Activated effector memory CD4-positive, alpha-beta T cell treated with Interleukin-2 at 50 U/mL for 16 hours (primary cell): ENCODE measurements around the gene NCMAP.
"Not testable (repeated sequence)": the region's sequence is repeated elsewhere in the genome, so short reads cannot be mapped to it uniquely, and the experiment has no call there.

Source experiments
- DNase-seq: peaks from one replicate; pipeline ENCODE4 v3.0.0-alpha.2; 2020

NCMAP gene

GRCh38 chr1:24544239-24544638 lies 11.6 kb upstream of the NCMAP start:
- no peak for DNase-seq

- no peak for DNase-seq
Observed at GRCh38 chr1:24545662-24546061, 10.2 kb upstream of the NCMAP start.

GRCh38 chr1:24547195-24547594 lies 8.7 kb upstream of the NCMAP start:
- DNase-seq = no peak

- no peak for DNase-seq
Observed at GRCh38 chr1:24548070-24548469, 7.8 kb upstream of the NCMAP start.

GRCh38 chr1:24549210-24549609 lies 6.7 kb upstream of the NCMAP start:
- not testable (repeated sequence) for DNase-seq

GRCh38 chr1:24551290-24551959 lies 4.5 kb upstream of the NCMAP start:
- DNase-seq = no peak

GRCh38 chr1:24551960-24552571 lies 3.8 kb upstream of the NCMAP start:
- no peak for DNase-seq

GRCh38 chr1:24553931-24554330 lies 2.0 kb upstream of the NCMAP start:
- no peak for DNase-seq

GRCh38 chr1:24554714-24555113 lies 1.2 kb upstream of the NCMAP start:
- no peak for DNase-seq

GRCh38 chr1:24556414-24556795 lies 518 bp downstream of the NCMAP start:
- no peak for DNase-seq

GRCh38 chr1:24557220-24557619 lies 1.3 kb downstream of the NCMAP start:
- DNase-seq = no peak

GRCh38 chr1:24557711-24558131 lies 1.8 kb downstream of the NCMAP start:
- no peak for DNase-seq

GRCh38 chr1:24558455-24558854 lies 2.6 kb downstream of the NCMAP start:
- no peak for DNase-seq

- DNase-seq = no peak
Observed at GRCh38 chr1:24558902-24559791, 3.3 kb downstream of the NCMAP start.

- DNase-seq = no peak
Observed at GRCh38 chr1:24560361-24560760, 4.5 kb downstream of the NCMAP start.

- DNase-seq = no peak
Observed at GRCh38 chr1:24562625-24563024, 6.7 kb downstream of the NCMAP start.

- DNase-seq = no peak
Observed at GRCh38 chr1:24564695-24565094, 8.8 kb downstream of the NCMAP start.

- no peak for DNase-seq
Observed at GRCh38 chr1:24566236-24566867, 10.5 kb downstream of the NCMAP start.

GRCh38 chr1:24567792-24568388 lies 12.0 kb downstream of the NCMAP start:
- no peak for DNase-seq

GRCh38 chr1:24568475-24568874 lies 12.6 kb downstream of the NCMAP start:
- no peak for DNase-seq

- no peak for DNase-seq
Observed at GRCh38 chr1:24570265-24571125, 14.6 kb downstream of the NCMAP start.

- DNase-seq = no peak
Observed at GRCh38 chr1:24572301-24572700, 16.4 kb downstream of the NCMAP start.
